Measurements from ENCODE around the gene MAST2.

- TF ChIP-seq, protein P1, sequence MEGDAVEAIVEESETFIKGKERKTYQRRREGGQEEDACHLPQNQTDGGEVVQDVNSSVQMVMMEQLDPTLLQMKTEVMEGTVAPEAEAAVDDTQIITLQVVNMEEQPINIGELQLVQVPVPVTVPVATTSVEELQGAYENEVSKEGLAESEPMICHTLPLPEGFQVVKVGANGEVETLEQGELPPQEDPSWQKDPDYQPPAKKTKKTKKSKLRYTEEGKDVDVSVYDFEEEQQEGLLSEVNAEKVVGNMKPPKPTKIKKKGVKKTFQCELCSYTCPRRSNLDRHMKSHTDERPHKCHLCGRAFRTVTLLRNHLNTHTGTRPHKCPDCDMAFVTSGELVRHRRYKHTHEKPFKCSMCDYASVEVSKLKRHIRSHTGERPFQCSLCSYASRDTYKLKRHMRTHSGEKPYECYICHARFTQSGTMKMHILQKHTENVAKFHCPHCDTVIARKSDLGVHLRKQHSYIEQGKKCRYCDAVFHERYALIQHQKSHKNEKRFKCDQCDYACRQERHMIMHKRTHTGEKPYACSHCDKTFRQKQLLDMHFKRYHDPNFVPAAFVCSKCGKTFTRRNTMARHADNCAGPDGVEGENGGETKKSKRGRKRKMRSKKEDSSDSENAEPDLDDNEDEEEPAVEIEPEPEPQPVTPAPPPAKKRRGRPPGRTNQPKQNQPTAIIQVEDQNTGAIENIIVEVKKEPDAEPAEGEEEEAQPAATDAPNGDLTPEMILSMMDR (IDR thresholded peaks at IDR 0.05), result no peak
- TF ChIP-seq POLR2A (IDR thresholded peaks at IDR 0.05), result no peak
Observed at GRCh38 chr1:45822644-45823043, 19.2 kb downstream of the MAST2 start.

Measured in testis (tissue), 2 donors.